Thymus (tissue), 11 donors: ENCODE data around the gene MYOZ1. TPM values are rescaled to one million over a fixed set of nuclear protein-coding genes. Genes with fewer than 3 reads are reported as not detected.

Experiments used
- DNase-seq, 9 donors: peaks; one replicate each; pipeline ENCODE4 v3.0.0-alpha.2; 2013; ENCODE audit warnings: low spot score in 9 of 9, low read depth in 6 of 9, missing footprints in 1 of 9
- H3K27ac ChIP-seq, 2 donors: one replicate each; pipeline ENCODE4 v1.5.1; 2013; ENCODE audit warnings: control low read depth in 1 of 2, low read depth in 1 of 2, low read length in 1 of 2, mild to moderate bottlenecking in 1 of 2, moderate library complexity in 1 of 2
- H3K27me3 ChIP-seq, 2 donors: one replicate each; pipeline ENCODE4 v1.5.1; 2013; ENCODE audit warnings: low read length in 1 of 2; ENCODE audit not compliant: control insufficient read depth in 2 of 2, insufficient read depth in 1 of 2
- H3K36me3 ChIP-seq, 2 donors: one replicate each; pipeline ENCODE4 v1.5.1; 2013; ENCODE audit warnings: low read length in 1 of 2, mild to moderate bottlenecking in 1 of 2, moderate library complexity in 1 of 2; ENCODE audit not compliant: control insufficient read depth in 2 of 2, insufficient read depth in 2 of 2
- H3K4me1 ChIP-seq, 2 donors: one replicate each; pipeline ENCODE4 v1.5.1; 2013; ENCODE audit warnings: low read length in 2 of 2; ENCODE audit not compliant: control insufficient read depth in 2 of 2, insufficient read depth in 2 of 2
- H3K4me3 ChIP-seq, 2 donors: one replicate each; pipeline ENCODE4 v1.5.1; 2013; ENCODE audit warnings: low read length in 2 of 2, control low read depth in 1 of 2, mild to moderate bottlenecking in 1 of 2
- H3K9me3 ChIP-seq, 2 donors: one replicate each; pipeline ENCODE4 v1.5.1; 2013; ENCODE audit warnings: low read length in 1 of 2, mild to moderate bottlenecking in 1 of 2; ENCODE audit not compliant: control insufficient read depth in 2 of 2, insufficient read depth in 1 of 2
- WGBS: extraction: QIAGEN DNeasy Blood & Tissue Kit; methylation state at CpG from one replicate; pipeline ENCODE4 v1.1.7; 2013; 5-methylcytosine and 5-hydroxymethylcytosine counted together
- polyA plus RNA-seq: library from polyadenylated mRNA; stranded (reverse); fragments of 200-250 nt; gene quantifications from one replicate; pipeline ENCODE4 v1.2.3, GENCODE V29; 2013
- total RNA-seq: library from RNA; stranded (reverse); fragments of 120-200 nt; gene quantifications from one replicate; pipeline ENCODE4 v1.2.4, GENCODE V29; 2013
- donor health status: healthy.

The MYOZ1 gene
- total and polyA plus RNA-seq, 2 donors, result 0.61 to 0.91 TPM

GRCh38 chr10:73591935-73592699 lies 49.2 kb downstream of the MYOZ1 start:
- peaks cover 7 to 10% of the 10 kb centered on the region in 2 donors for H3K4me1 ChIP-seq
- WGBS, result 39% methylated on average over 3 of the region's 3 CpGs
- DNase-seq, result peak in 6 of 9 donors; percentile 11 to 64 (median 29)
- H3K4me3 ChIP-seq, result no peak overlapping the region
- no peaks in the 10 kb centered on the region for H3K27me3 ChIP-seq
- H3K9me3 ChIP-seq, result no peaks in the 10 kb centered on the region
- no peaks in the 10 kb centered on the region for H3K36me3 ChIP-seq
- no peak overlapping the region for H3K27ac ChIP-seq

- Histone ChIP-seq H3K27ac (peak within 1 kb of the TSS in 1 of 2 donors; percentile 52), H3K27me3 (no peaks in the 10 kb centered on the region), H3K36me3 (no peaks in the 10 kb centered on the region), H3K4me3 (no peak within 1 kb of the TSS), H3K9me3 (no peaks in the 10 kb centered on the region), H3K4me1 (peaks cover 7 to 10% of the 10 kb centered on the region in 2 donors)
- WGBS, result 10% methylated on average over 6 of the region's 6 CpGs
- peak in 5 of 9 donors; percentile 15 to 54 (median 20) for DNase-seq
These were observed 50.1 kb downstream of the MYOZ1 start, which contains the start of gene USP54 for GRCh38 chr10:73590881-73591799. USP54 (minus strand) TSS chr10:73591342; CDS start chr10:73575658, 15,684 bp downstream.

DNA sequence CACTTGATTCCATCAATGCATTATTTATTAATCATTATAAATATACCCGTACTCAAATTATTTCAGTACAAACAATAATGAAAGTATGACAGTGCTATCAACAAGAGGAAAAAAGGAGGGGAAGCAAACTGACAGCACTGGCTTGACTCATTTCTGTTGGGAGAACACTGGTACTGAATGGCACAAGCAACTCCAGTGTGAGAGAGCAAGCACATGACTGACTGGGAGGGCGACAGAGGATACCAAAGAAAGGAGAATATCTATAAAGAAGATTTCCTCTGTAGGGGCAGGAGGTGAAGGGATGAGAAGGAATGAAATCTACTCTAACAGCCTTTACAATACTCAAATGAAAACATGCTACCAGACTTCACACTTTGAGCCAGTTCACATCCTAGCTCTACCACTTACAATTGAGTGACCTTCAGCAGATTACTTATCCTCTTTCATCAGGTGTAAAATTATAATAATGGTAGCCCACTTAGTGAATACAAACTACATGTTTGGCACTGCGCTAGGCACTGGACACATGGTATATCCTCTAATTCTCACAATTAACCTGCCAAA lies 51.6 kb downstream of the MYOZ1 start:
- DNase-seq, result no peak
- no peak overlapping the region for H3K4me3 ChIP-seq
- no peak overlapping the region for H3K27ac ChIP-seq
- no peaks in the 10 kb centered on the region for H3K36me3 ChIP-seq
- H3K27me3 ChIP-seq, result no peaks in the 10 kb centered on the region
- H3K4me1 ChIP-seq, result peaks cover 7 to 10% of the 10 kb centered on the region in 2 donors
- 97% methylated on average over 3 of the region's 3 CpGs for WGBS
- H3K9me3 ChIP-seq, result no peaks in the 10 kb centered on the region

- 100% methylated on average over 1 of the region's 1 CpG for WGBS
- no peaks in the 10 kb centered on the region for H3K9me3 ChIP-seq
- H3K27me3 ChIP-seq, result no peaks in the 10 kb centered on the region
- H3K27ac ChIP-seq, result no peak overlapping the region
- H3K4me1 ChIP-seq, result peaks cover 7 to 10% of the 10 kb centered on the region in 2 donors
- H3K36me3 ChIP-seq, result no peaks in the 10 kb centered on the region
- no peak for DNase-seq
- H3K4me3 ChIP-seq, result no peak overlapping the region
These were observed 52.6 kb downstream of the MYOZ1 start for GRCh38 chr10:73588656-73589055.

- H3K9me3 ChIP-seq, result no peaks in the 10 kb centered on the region
- H3K4me1 ChIP-seq, result peaks cover 4 to 5% of the 10 kb centered on the region in 2 donors
- no peak overlapping the region for H3K27ac ChIP-seq
- DNase-seq, result no peak
- H3K36me3 ChIP-seq, result no peaks in the 10 kb centered on the region
- no peaks in the 10 kb centered on the region for H3K27me3 ChIP-seq
- WGBS, result 43% methylated on average over 1 of the region's 1 CpG
- H3K4me3 ChIP-seq, result no peak overlapping the region
These were observed 54.7 kb downstream of the MYOZ1 start for GRCh38 chr10:73586583-73586984.

DNA sequence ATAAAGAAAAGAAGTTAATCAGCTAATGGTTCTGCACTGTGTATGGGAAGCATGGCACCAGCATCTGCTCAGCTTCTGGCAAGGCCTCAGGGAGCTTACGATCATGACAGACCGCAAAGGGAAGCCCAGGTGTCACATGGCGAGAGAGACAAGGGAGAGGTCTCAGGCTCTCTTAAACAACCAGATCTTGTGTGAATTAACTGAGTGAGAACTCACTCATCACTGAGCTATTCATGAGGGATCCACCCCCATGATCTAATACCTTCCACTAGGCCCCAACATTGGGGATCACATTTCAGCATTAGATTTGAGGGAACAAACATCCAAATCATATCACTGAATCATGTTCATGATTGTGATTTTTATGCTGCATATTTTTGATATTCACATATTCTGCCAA lies 55.9 kb downstream of the MYOZ1 start:
- Histone ChIP-seq H3K4me1 (no peaks in the 10 kb centered on the region), H3K27ac (no peak overlapping the region), H3K9me3 (no peaks in the 10 kb centered on the region), H3K27me3 (no peaks in the 10 kb centered on the region), H3K4me3 (no peak overlapping the region), H3K36me3 (no peaks in the 10 kb centered on the region)
- WGBS, result 95% methylated on average over 3 of the region's 3 CpGs
- DNase-seq, result no peak

DNA sequence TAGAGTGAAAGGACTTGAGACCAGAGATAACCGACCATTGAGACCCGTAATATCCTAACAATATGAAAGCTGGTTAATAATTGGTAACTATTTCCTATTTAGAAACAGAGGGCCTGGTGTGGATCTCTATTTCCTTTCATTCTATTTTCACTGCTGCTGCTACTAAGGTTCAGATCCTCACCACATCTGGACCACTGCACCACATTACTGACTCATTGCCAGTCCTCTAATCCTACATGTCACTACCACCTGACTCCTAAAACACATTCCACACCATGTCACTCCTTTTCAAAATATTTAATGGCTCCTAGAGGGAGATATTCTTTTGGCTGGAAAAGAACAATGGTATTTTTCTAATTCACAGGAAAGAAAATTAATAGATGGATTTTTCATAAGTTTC lies 56.5 kb downstream of the MYOZ1 start:
- Histone ChIP-seq H3K27ac (no peak overlapping the region), H3K4me1 (no peaks in the 10 kb centered on the region), H3K27me3 (no peaks in the 10 kb centered on the region), H3K9me3 (no peaks in the 10 kb centered on the region), H3K4me3 (no peak overlapping the region), H3K36me3 (no peaks in the 10 kb centered on the region)
- WGBS, result 97% methylated on average over 2 of the region's 2 CpGs
- DNase-seq, result no peak

DNA sequence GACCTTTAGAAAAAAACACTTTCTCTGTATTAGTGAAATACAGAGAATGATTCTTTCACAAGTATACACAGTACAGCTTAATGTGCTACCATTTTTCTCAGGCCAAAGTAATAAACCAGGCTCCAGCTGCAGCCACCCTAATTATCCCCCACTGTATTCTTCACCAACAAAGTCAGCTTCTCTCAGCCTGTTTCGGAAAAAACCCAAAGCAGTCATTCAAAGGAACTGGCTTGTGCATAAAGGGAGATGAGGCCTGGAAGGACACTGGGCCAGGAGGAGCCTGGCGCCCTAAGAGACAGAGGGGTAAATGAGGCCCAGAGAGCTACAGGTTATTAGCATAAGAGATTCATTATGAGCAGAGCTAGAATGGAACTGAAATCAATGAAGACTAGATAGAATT lies 59.4 kb downstream of the MYOZ1 start:
- WGBS, result 100% methylated on average over 2 of the region's 2 CpGs
- Histone ChIP-seq H3K36me3 (no peaks in the 10 kb centered on the region), H3K4me3 (no peak overlapping the region), H3K27ac (no peak overlapping the region), H3K9me3 (no peaks in the 10 kb centered on the region), H3K27me3 (no peaks in the 10 kb centered on the region), H3K4me1 (no peaks in the 10 kb centered on the region)
- no peak for DNase-seq
